Neural cell (in vitro differentiated cells): ENCODE data around the gene GAD2. TPM values are rescaled to one million over a fixed set of nuclear protein-coding genes. Genes with fewer than 3 reads are reported as not detected.

Experiments used
- H2AFZ ChIP-seq: fragments of 200-600, 300-800 bp; sonication (generic), shearing (Covaris generic); 2 replicates; pipeline ENCODE4 v1.6.0; 2014; ENCODE audit warnings: low read depth, mild to moderate bottlenecking, antibody characterized with exemption, low read length, moderate library complexity
- H3F3A ChIP-seq: fragments of 200-600 bp; shearing (Covaris generic); 2 replicates; pipeline ENCODE4 v1.6.1; 2016; ENCODE audit warnings: mild to moderate bottlenecking, moderate library complexity, mixed read lengths, antibody characterized with exemption, low read length; ENCODE audit not compliant: insufficient read depth, poor library complexity, severe bottlenecking
- H3K27ac ChIP-seq: fragments of 200-600, 300-800 bp; sonication (generic), shearing (Covaris generic); 2 replicates; pipeline ENCODE4 v1.5.1; 2014; ENCODE audit warnings: mild to moderate bottlenecking, low read length, moderate library complexity
- H3K27me3 ChIP-seq: fragments of 300-800, 200-600 bp; sonication (generic), shearing (Covaris generic); 2 replicates; pipeline ENCODE4 v1.6.0; 2014; ENCODE audit warnings: mild to moderate bottlenecking, low read depth, low read length, moderate library complexity; ENCODE audit not compliant: insufficient read depth
- H3K36me3 ChIP-seq: fragments of 300-800, 200-600 bp; sonication (generic), shearing (Covaris generic); 2 replicates; pipeline ENCODE4 v1.5.1; 2014; ENCODE audit warnings: mild to moderate bottlenecking, antibody characterized with exemption, low read length, moderate library complexity; ENCODE audit not compliant: insufficient read depth
- H3K4me2 ChIP-seq: fragments of 300-800, 200-600 bp; sonication (generic), shearing (Covaris generic); 2 replicates; pipeline ENCODE4 v1.6.0; 2014; ENCODE audit warnings: mild to moderate bottlenecking, low read length
- H3K4me3 ChIP-seq: fragments of 300-800, 200-600 bp; sonication (generic), shearing (Covaris generic); 2 replicates; pipeline ENCODE4 v1.5.1; 2014; ENCODE audit warnings: mild to moderate bottlenecking, low read length, moderate library complexity
- H3K79me2 ChIP-seq: fragments of 200-600 bp; shearing (Covaris generic); replicated peaks from 2 replicates; pipeline ENCODE4 v1.6.0; 2014; ENCODE audit warnings: mild to moderate bottlenecking, low read length, moderate library complexity; ENCODE audit not compliant: insufficient read depth
- H3K9ac ChIP-seq: fragments of 300-800, 200-600 bp; sonication (generic), shearing (Covaris generic); 2 replicates; pipeline ENCODE4 v1.6.1; 2016; ENCODE audit warnings: mild to moderate bottlenecking, low read length, mixed read lengths
- H3K9me2 ChIP-seq: fragments of 200-600 bp; shearing (Covaris generic); 2 replicates; pipeline ENCODE4 v1.6.1; 2016; ENCODE audit warnings: mild to moderate bottlenecking, low read length, mixed read lengths; ENCODE audit not compliant: insufficient read depth
- H3K9me3 ChIP-seq: fragments of 200-600, 300-800 bp; sonication (generic), shearing (Covaris generic); 2 replicates; pipeline ENCODE4 v1.6.1; 2016; ENCODE audit warnings: mild to moderate bottlenecking, mixed run types, low read length, moderate library complexity, mixed read lengths
- H4K20me1 ChIP-seq: fragments of 200-600 bp; shearing (Covaris generic); 2 replicates; pipeline ENCODE4 v1.6.1; 2016; ENCODE audit warnings: mild to moderate bottlenecking, mixed run types; ENCODE audit not compliant: insufficient read depth
- EP300 ChIP-seq: fragments of 450-650 bp; conservative IDR thresholded peaks from 2 replicates; pipeline ENCODE4 v1.6.1; 2014; ENCODE audit warnings: antibody characterized with exemption, mild to moderate bottlenecking, moderate library complexity; ENCODE audit not compliant: poor library complexity, severe bottlenecking
- EZH2 ChIP-seq: fragments of 200-600, 300-800 bp; shearing (Covaris generic), sonication (generic); IDR thresholded peaks from 2 replicates; pipeline ENCODE4 v1.6.1; 2014; ENCODE audit warnings: antibody characterized with exemption, low read length, borderline replicate concordance, mild to moderate bottlenecking; ENCODE audit not compliant: insufficient read depth, poor library complexity, severe bottlenecking
- MXI1 ChIP-seq: fragments of 450-650 bp; conservative IDR thresholded peaks from 2 replicates; pipeline ENCODE4 v1.6.1; 2014; ENCODE audit warnings: antibody characterized with exemption, mild to moderate bottlenecking; ENCODE audit not compliant: poor library complexity, severe bottlenecking
- POLR2AphosphoS5 ChIP-seq: IDR thresholded peaks from 2 replicates; pipeline ENCODE4 v1.6.1; 2012
- RAD21 ChIP-seq: fragments of 450-650 bp; conservative IDR thresholded peaks from 2 replicates; pipeline ENCODE4 v1.6.1; 2014; ENCODE audit warnings: antibody characterized with exemption, mild to moderate bottlenecking, moderate library complexity
- SMC3 ChIP-seq: fragments of 450-650 bp; conservative IDR thresholded peaks from 2 replicates; pipeline ENCODE4 v1.6.1; 2014; ENCODE audit warnings: antibody characterized with exemption, mild to moderate bottlenecking, moderate library complexity; ENCODE audit not compliant: poor library complexity
- TAF1 ChIP-seq: IDR thresholded peaks from 2 replicates; pipeline ENCODE4 v1.6.1; 2012; ENCODE audit warnings: low read depth
- polyA plus RNA-seq: library from polyadenylated mRNA; depleted of rRNA; stranded (reverse); fragments of >200 nt; gene quantifications from 2 replicates; pipeline ENCODE4 v1.2.3, GENCODE V29; 2014
- TF ChIP-seq, protein P1 (sequence below): IDR thresholded peaks from 2 replicates; pipeline ENCODE4 v1.6.1; 2012; ENCODE audit warnings: borderline replicate concordance
- TF ChIP-seq, protein P2 (sequence below): fragments of 450-650 bp; IDR thresholded peaks from 2 replicates; pipeline ENCODE4 v1.5.1; 2014; ENCODE audit warnings: antibody characterized with exemption, mild to moderate bottlenecking, moderate library complexity; ENCODE audit not compliant: poor library complexity, severe bottlenecking

Gene GAD2
- polyA plus RNA-seq, 1 donor from 2014 or later = 192 TPM

DNA sequence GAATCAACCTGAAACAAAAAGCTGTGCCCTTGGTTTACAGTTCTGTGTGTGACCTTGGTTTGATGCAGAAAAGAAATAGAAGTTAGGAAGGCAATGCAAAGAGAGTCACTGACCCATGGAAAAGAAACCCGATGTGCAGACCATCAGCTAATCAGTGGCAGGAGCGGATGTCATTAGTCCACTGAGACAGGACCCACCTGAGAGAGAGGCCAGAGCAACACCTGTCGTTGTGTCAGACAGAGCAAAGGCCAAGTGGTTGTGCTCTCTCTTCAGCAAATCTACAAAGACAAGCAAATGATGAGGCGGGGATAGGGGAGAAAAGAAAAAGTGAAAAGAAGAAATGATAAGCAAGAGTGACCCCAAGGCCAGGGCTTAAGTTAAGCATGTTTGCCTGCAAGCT lies 8.7 kb downstream of the GAD2 start:
- H3K9ac ChIP-seq = no peak overlapping the region
- TF ChIP-seq, protein P1, sequence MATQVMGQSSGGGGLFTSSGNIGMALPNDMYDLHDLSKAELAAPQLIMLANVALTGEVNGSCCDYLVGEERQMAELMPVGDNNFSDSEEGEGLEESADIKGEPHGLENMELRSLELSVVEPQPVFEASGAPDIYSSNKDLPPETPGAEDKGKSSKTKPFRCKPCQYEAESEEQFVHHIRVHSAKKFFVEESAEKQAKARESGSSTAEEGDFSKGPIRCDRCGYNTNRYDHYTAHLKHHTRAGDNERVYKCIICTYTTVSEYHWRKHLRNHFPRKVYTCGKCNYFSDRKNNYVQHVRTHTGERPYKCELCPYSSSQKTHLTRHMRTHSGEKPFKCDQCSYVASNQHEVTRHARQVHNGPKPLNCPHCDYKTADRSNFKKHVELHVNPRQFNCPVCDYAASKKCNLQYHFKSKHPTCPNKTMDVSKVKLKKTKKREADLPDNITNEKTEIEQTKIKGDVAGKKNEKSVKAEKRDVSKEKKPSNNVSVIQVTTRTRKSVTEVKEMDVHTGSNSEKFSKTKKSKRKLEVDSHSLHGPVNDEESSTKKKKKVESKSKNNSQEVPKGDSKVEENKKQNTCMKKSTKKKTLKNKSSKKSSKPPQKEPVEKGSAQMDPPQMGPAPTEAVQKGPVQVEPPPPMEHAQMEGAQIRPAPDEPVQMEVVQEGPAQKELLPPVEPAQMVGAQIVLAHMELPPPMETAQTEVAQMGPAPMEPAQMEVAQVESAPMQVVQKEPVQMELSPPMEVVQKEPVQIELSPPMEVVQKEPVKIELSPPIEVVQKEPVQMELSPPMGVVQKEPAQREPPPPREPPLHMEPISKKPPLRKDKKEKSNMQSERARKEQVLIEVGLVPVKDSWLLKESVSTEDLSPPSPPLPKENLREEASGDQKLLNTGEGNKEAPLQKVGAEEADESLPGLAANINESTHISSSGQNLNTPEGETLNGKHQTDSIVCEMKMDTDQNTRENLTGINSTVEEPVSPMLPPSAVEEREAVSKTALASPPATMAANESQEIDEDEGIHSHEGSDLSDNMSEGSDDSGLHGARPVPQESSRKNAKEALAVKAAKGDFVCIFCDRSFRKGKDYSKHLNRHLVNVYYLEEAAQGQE = no peak
- TF ChIP-seq POLR2AphosphoS5 (no peak), TAF1 (no peak), EP300 (no peak), MXI1 (no peak), SMC3 (no peak), EZH2 (no peak), RAD21 (no peak)
- TF ChIP-seq, protein P2, sequence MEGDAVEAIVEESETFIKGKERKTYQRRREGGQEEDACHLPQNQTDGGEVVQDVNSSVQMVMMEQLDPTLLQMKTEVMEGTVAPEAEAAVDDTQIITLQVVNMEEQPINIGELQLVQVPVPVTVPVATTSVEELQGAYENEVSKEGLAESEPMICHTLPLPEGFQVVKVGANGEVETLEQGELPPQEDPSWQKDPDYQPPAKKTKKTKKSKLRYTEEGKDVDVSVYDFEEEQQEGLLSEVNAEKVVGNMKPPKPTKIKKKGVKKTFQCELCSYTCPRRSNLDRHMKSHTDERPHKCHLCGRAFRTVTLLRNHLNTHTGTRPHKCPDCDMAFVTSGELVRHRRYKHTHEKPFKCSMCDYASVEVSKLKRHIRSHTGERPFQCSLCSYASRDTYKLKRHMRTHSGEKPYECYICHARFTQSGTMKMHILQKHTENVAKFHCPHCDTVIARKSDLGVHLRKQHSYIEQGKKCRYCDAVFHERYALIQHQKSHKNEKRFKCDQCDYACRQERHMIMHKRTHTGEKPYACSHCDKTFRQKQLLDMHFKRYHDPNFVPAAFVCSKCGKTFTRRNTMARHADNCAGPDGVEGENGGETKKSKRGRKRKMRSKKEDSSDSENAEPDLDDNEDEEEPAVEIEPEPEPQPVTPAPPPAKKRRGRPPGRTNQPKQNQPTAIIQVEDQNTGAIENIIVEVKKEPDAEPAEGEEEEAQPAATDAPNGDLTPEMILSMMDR = no peak
- peaks cover 29% of the 10 kb centered on the region for H3K36me3 ChIP-seq
- no peaks in the 10 kb centered on the region for H4K20me1 ChIP-seq
- peak overlapping the region; percentile 5 for H3K4me3 ChIP-seq
- H3K9me3 ChIP-seq = no peaks in the 10 kb centered on the region
- no peaks in the 10 kb centered on the region for H3F3A ChIP-seq
- no peak overlapping the region for H2AFZ ChIP-seq
- no peak overlapping the region for H3K4me2 ChIP-seq
- H3K27ac ChIP-seq = no peak overlapping the region
- peaks cover 56% of the 10 kb centered on the region for H3K79me2 ChIP-seq
- no peaks in the 10 kb centered on the region for H3K27me3 ChIP-seq
- H3K9me2 ChIP-seq = no peaks in the 10 kb centered on the region

DNA sequence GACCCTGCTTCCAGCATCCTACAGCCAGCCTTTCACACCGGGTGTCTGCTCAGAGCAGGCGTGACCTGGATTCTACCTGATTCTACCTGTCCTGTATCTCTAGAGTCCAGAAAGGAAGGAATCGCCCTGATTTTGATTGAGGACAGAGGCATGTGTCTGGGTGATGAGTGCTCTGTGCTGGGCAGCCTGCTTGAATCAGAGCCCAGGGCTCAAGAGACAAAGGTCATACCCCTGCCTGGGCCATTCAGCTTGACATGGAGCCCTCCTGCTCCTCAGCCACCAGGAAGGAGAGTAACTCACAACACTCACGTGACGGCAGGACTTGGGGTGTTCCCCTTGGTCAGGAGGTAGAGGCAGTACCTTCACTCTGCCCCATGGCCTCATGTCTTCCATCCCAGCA lies 11.2 kb downstream of the GAD2 start:
- Histone ChIP-seq H3K4me3 (no peak overlapping the region), H3K9ac (no peak overlapping the region), H3K36me3 (peaks cover 30% of the 10 kb centered on the region), H3K4me2 (no peak overlapping the region), H3K27me3 (no peaks in the 10 kb centered on the region), H3K9me3 (no peaks in the 10 kb centered on the region), H3K27ac (no peak overlapping the region), H4K20me1 (no peaks in the 10 kb centered on the region), H3K9me2 (no peaks in the 10 kb centered on the region), H3K79me2 (peaks cover 34% of the 10 kb centered on the region), H2AFZ (no peak overlapping the region), H3F3A (no peaks in the 10 kb centered on the region)
- TF ChIP-seq, protein P2 = no peak
- TF ChIP-seq EZH2 (no peak), MXI1 (no peak), POLR2AphosphoS5 (no peak), EP300 (no peak), RAD21 (no peak), TAF1 (no peak), SMC3 (no peak)
- TF ChIP-seq, protein P1 = no peak
